GM18505 (cell line): Measurements from ENCODE around the gene SERTM1.

ENCODE experiments used
- ATAC-seq: cut with Tn5 transposase; IDR thresholded peaks from one replicate; pipeline ENCODE4 v1.9.1; 2021; ENCODE audit not compliant: unreplicated experiment
- POLR2A ChIP-seq: IDR thresholded peaks from 4 replicates; pipeline ENCODE4 v1.6.1; 2011; ENCODE audit warnings: borderline replicate concordance; ENCODE audit not compliant: insufficient read depth, insufficient read length; ENCODE audit errors: extremely low read depth

The SERTM1 gene

GRCh38 chr13:36717966-36718545, 44.2 kb downstream of the SERTM1 start:
- no peak for ATAC-seq
- no peak for TF ChIP-seq POLR2A

GRCh38 chr13:36718686-36719085, 44.9 kb downstream of the SERTM1 start:
- no peak for ATAC-seq
- TF ChIP-seq POLR2A, result no peak

GRCh38 chr13:36724141-36724540, 50.3 kb downstream of the SERTM1 start:
- ATAC-seq, result no peak
- TF ChIP-seq POLR2A, result no peak

- ATAC-seq, result no peak
- TF ChIP-seq POLR2A, result no peak
Measured at GRCh38 chr13:36725936-36726335, 52.1 kb downstream of the SERTM1 start.

GRCh38 chr13:36728006-36728405, 54.2 kb downstream of the SERTM1 start:
- no peak for TF ChIP-seq POLR2A
- no peak for ATAC-seq

- ATAC-seq, result no peak
- TF ChIP-seq POLR2A, result no peak
Measured at GRCh38 chr13:36736119-36736726, 62.4 kb downstream of the SERTM1 start.

GRCh38 chr13:36737524-36738083, 63.8 kb downstream of the SERTM1 start:
- no peak for ATAC-seq
- TF ChIP-seq POLR2A, result no peak

- TF ChIP-seq POLR2A, result no peak
- no peak for ATAC-seq
Measured at GRCh38 chr13:36745436-36745835, 71.6 kb downstream of the SERTM1 start.

- no peak for TF ChIP-seq POLR2A
Measured at GRCh38 chr13:36746051-36746450, 72.2 kb downstream of the SERTM1 start.

More at GRCh38 chr13:36746051-36746450, 72.2 kb downstream of the SERTM1 start:
- no peak for ATAC-seq
